ENCODE data around the gene DSC1.

DSC1 gene

DNA sequence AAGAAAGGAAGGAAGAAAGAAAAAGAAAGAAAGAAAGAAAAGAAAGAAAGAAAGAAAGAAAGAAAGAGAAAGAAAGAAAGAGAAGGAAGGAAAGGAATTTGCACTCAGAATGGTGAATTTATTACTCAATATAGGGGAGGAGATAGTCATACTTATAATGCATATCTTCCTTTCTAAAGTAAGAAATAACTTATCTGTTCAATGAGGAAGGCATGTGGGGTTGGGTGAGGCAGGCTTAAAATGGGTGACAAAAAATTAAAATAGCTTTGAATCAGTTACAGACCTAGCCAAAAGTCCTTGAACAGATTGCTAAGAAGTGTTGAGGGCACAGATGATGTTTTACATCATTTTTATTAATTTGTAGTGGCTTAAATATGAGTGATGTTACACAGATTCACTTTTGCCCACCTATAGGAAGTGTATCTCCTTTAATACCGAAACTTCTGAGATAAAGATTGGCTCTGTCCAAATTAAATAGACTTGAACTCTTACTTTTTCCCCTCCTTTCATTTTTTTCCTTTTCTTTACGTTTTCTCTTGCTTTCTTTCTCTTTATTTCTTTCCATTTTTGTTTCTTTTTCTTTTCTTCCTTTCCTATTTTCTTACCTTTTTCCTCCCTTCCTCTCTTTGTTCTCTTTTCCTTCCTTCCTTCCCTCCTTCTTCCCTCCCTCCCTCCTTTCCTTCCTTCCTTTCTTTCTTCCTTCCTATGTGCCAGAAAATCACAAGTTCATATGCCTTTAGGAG is 45.6 kb downstream of the DSC1 start:
- no peak overlapping the region for H2BK15ac ChIP-seq (replicated peaks; ENCODE audit: low read depth)
- H3K27ac ChIP-seq (ENCODE audit: low read depth, low read length) = no peak overlapping the region
- DNase-seq = no peak

DNA sequence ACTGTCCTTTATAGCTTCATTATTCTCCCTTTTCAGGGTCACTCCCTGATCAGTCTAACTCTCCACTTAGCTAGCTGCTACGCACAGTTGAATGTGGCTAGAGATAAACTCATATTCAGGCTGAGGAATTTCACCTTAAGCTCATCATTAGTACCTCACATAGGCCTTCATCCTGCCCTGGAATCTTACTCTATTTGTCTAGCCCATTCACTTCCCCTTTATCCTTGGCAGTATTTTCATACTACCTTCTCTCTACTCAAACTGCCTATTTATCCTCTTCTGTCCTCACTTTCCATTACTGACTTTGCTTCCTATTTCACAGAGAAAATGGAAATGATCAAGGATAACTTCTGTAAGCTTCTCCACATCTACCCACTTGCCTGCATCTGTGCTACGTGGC is 49.9 kb downstream of the DSC1 start:
- no peaks in the 10 kb centered on the region for H3K4me1 ChIP-seq (ENCODE audit: control insufficient read depth, low read depth, low read length)
- no CpG with 5 or more reads among the region's 2 CpGs for WGBS (ENCODE audit: extremely low coverage, insufficient coverage, low lambda C conversion rate)

More for the DNA sequence above, 45.6 kb downstream of the DSC1 start:
- no peak overlapping the region for H2BK5ac ChIP-seq (ENCODE audit: low read length)
- no peaks in the 10 kb centered on the region for H3K79me1 ChIP-seq (ENCODE audit: low read length)
- H2BK120ac ChIP-seq (ENCODE audit: low read depth, low read length) = no peak overlapping the region
- no peak overlapping the region for H4K5ac ChIP-seq (ENCODE audit: low read length)
- 100% methylated on average over 1 of the region's 2 CpGs for WGBS (ENCODE audit: extremely low coverage, insufficient coverage, low lambda C conversion rate)
- H4K8ac ChIP-seq (ENCODE audit: low read depth, low read length) = no peak overlapping the region
- H3K27me3 ChIP-seq (ENCODE audit: insufficient read depth, low read length, poor library complexity) = no peaks in the 10 kb centered on the region
- no peak overlapping the region for H3K56ac ChIP-seq (ENCODE audit: low read length)
- H3K4me2 ChIP-seq (ENCODE audit: low read length) = no peak overlapping the region
- no peak overlapping the region for H3K23ac ChIP-seq (ENCODE audit: low read length)
- no peak overlapping the region for H3K4me3 ChIP-seq (ENCODE audit: low read length)
- no peak overlapping the region for H2AK5ac ChIP-seq (ENCODE audit: low read length)
- H3K4ac ChIP-seq (ENCODE audit: low read depth, low read length) = no peak overlapping the region
- no peak overlapping the region for H3K9ac ChIP-seq (ENCODE audit: low read length)
- H3K18ac ChIP-seq (ENCODE audit: low read length) = no peak overlapping the region
- H3K36me3 ChIP-seq (ENCODE audit: control insufficient read depth, insufficient read depth, low read length) = no peaks in the 10 kb centered on the region
- H3K79me2 ChIP-seq (ENCODE audit: control insufficient read depth, insufficient read depth, low read length) = no peaks in the 10 kb centered on the region
- no peaks in the 10 kb centered on the region for H3K4me1 ChIP-seq (ENCODE audit: control insufficient read depth, low read depth, low read length)

DNA sequence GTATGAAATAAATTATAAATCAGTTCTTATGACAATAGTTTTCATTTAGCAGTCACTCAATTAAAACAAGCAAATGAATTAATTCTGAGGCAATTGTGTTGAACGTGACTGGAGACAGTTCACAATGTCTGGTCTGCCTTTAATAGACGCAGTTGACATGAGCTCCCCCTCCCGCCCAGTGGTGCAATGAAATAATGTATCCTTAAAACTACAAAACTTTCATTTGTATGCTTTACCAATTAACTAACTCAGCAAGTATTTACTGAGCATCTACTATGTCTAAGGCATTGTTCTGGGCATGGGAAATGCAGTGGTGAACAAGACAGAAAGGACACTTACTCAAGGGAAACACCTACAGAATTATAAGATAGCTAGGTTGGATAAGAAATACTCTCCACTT is 56.9 kb downstream of the DSC1 start:
- H3K36me3 ChIP-seq (ENCODE audit: control insufficient read depth, insufficient read depth, low read length) = no peaks in the 10 kb centered on the region
- no peak overlapping the region for H3K4ac ChIP-seq (ENCODE audit: low read depth, low read length)
- H3K79me1 ChIP-seq (ENCODE audit: low read length) = no peaks in the 10 kb centered on the region
- WGBS (ENCODE audit: extremely low coverage, insufficient coverage, low lambda C conversion rate) = no CpG with 5 or more reads among the region's 3 CpGs
- H3K56ac ChIP-seq (ENCODE audit: low read length) = no peak overlapping the region
- H4K5ac ChIP-seq (ENCODE audit: low read length) = no peak overlapping the region
- H3K27me3 ChIP-seq (ENCODE audit: insufficient read depth, low read length, poor library complexity) = no peaks in the 10 kb centered on the region
- no peak overlapping the region for H3K18ac ChIP-seq (ENCODE audit: low read length)
- H2BK120ac ChIP-seq (ENCODE audit: low read depth, low read length) = no peak overlapping the region
- H3K27ac ChIP-seq (ENCODE audit: low read depth, low read length) = no peak overlapping the region
- peaks cover 4% of the 10 kb centered on the region for H3K4me1 ChIP-seq (ENCODE audit: control insufficient read depth, low read depth, low read length)
- H2AK5ac ChIP-seq (ENCODE audit: low read length) = no peak overlapping the region
- no peak overlapping the region for H3K9ac ChIP-seq (ENCODE audit: low read length)
- H3K23ac ChIP-seq (ENCODE audit: low read length) = no peak overlapping the region
- H3K79me2 ChIP-seq (ENCODE audit: control insufficient read depth, insufficient read depth, low read length) = no peaks in the 10 kb centered on the region
- H3K4me2 ChIP-seq (ENCODE audit: low read length) = no peak overlapping the region
- H2BK15ac ChIP-seq (replicated peaks; ENCODE audit: low read depth) = no peak overlapping the region
- DNase-seq = no peak
- H2BK5ac ChIP-seq (ENCODE audit: low read length) = no peak overlapping the region
- H4K8ac ChIP-seq (ENCODE audit: low read depth, low read length) = no peak overlapping the region
- H3K4me3 ChIP-seq (ENCODE audit: low read length) = no peak overlapping the region

More for the DNA sequence above, 49.9 kb downstream of the DSC1 start:
- Histone ChIP-seq H3K79me2 (ENCODE audit: control insufficient read depth, insufficient read depth, low read length) (no peaks in the 10 kb centered on the region), H2BK120ac (ENCODE audit: low read depth, low read length) (no peak overlapping the region), H4K5ac (ENCODE audit: low read length) (no peak overlapping the region), H3K18ac (ENCODE audit: low read length) (no peak overlapping the region), H4K8ac (ENCODE audit: low read depth, low read length) (no peak overlapping the region), H2BK15ac (replicated peaks; ENCODE audit: low read depth) (no peak overlapping the region), H3K4me3 (ENCODE audit: low read length) (no peak overlapping the region), H3K4ac (ENCODE audit: low read depth, low read length) (no peak overlapping the region), H3K9ac (ENCODE audit: low read length) (no peak overlapping the region), H3K79me1 (ENCODE audit: low read length) (no peaks in the 10 kb centered on the region), H3K4me2 (ENCODE audit: low read length) (no peak overlapping the region), H2AK5ac (ENCODE audit: low read length) (no peak overlapping the region), H3K56ac (ENCODE audit: low read length) (no peak overlapping the region), H3K27me3 (ENCODE audit: insufficient read depth, low read length, poor library complexity) (no peaks in the 10 kb centered on the region), H3K27ac (ENCODE audit: low read depth, low read length) (no peak overlapping the region), H3K36me3 (ENCODE audit: control insufficient read depth, insufficient read depth, low read length) (no peaks in the 10 kb centered on the region), H3K23ac (ENCODE audit: low read length) (no peak overlapping the region), H2BK5ac (ENCODE audit: low read length) (no peak overlapping the region)
- DNase-seq = no peak

DNA sequence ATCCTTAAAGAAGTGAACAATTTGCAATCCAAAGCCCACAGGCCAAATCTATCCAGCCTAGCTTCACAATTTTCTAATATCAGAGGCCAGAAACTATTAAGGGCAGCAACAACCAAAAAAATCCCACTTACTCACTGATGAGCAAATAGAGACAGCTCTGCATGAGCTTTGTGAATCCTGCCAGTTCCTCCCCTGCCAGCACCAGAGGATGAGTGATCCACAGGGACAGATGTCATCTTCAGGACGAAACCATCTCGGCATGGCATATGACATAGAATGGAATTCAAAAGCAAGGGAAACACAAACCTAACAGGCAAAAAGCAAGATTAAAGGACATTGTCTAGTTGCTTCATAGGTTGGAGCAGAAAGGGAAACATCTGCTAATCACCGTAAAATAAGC is 58.2 kb downstream of the DSC1 start:
- Histone ChIP-seq H2BK5ac (ENCODE audit: low read length) (no peak overlapping the region), H2BK15ac (replicated peaks; ENCODE audit: low read depth) (no peak overlapping the region), H4K5ac (ENCODE audit: low read length) (no peak overlapping the region), H2AK5ac (ENCODE audit: low read length) (no peak overlapping the region), H3K56ac (ENCODE audit: low read length) (no peak overlapping the region), H3K36me3 (ENCODE audit: control insufficient read depth, insufficient read depth, low read length) (no peaks in the 10 kb centered on the region), H3K4me1 (ENCODE audit: control insufficient read depth, low read depth, low read length) (peaks cover 7% of the 10 kb centered on the region), H3K18ac (ENCODE audit: low read length) (no peak overlapping the region), H3K4me2 (ENCODE audit: low read length) (no peak overlapping the region), H3K4ac (ENCODE audit: low read depth, low read length) (no peak overlapping the region), H3K27ac (ENCODE audit: low read depth, low read length) (no peak overlapping the region), H3K27me3 (ENCODE audit: insufficient read depth, low read length, poor library complexity) (no peaks in the 10 kb centered on the region), H3K23ac (ENCODE audit: low read length) (no peak overlapping the region), H3K4me3 (ENCODE audit: low read length) (no peak overlapping the region), H3K79me1 (ENCODE audit: low read length) (peaks cover 4% of the 10 kb centered on the region), H4K8ac (ENCODE audit: low read depth, low read length) (no peak overlapping the region), H2BK120ac (ENCODE audit: low read depth, low read length) (no peak overlapping the region), H3K79me2 (ENCODE audit: control insufficient read depth, insufficient read depth, low read length) (peaks cover 10% of the 10 kb centered on the region), H3K9ac (ENCODE audit: low read length) (no peak overlapping the region)
- DNase-seq = no peak
- no CpG with 5 or more reads among the region's 3 CpGs for WGBS (ENCODE audit: extremely low coverage, insufficient coverage, low lambda C conversion rate)

DNA sequence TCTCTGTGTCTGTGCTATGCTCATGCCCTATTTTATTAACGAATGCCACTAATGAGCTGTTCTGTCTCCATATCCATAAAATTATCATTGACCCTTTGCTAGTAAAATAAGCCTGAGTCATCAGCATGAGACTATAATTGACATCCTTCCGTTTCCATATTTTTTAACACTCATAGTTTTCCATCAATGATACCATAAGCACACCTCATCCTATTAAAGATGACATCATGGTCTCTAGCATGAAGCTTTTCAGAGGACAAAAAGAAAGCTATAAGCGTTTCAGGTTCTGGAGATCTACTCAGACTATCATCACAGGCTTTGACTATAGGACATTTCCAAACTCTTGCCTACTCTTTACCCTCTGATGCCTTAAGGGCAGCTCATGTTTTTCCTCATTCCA is 59.2 kb downstream of the DSC1 start:
- Histone ChIP-seq H3K4me3 (ENCODE audit: low read length) (no peak overlapping the region), H3K4ac (ENCODE audit: low read depth, low read length) (no peak overlapping the region), H4K5ac (ENCODE audit: low read length) (no peak overlapping the region), H3K79me2 (ENCODE audit: control insufficient read depth, insufficient read depth, low read length) (peaks cover 19% of the 10 kb centered on the region), H3K27me3 (ENCODE audit: insufficient read depth, low read length, poor library complexity) (no peaks in the 10 kb centered on the region), H3K23ac (ENCODE audit: low read length) (no peak overlapping the region), H3K9ac (ENCODE audit: low read length) (no peak overlapping the region), H3K56ac (ENCODE audit: low read length) (no peak overlapping the region), H3K18ac (ENCODE audit: low read length) (no peak overlapping the region), H3K27ac (ENCODE audit: low read depth, low read length) (no peak overlapping the region), H2AK5ac (ENCODE audit: low read length) (no peak overlapping the region), H3K36me3 (ENCODE audit: control insufficient read depth, insufficient read depth, low read length) (no peaks in the 10 kb centered on the region), H4K8ac (ENCODE audit: low read depth, low read length) (no peak overlapping the region), H2BK15ac (replicated peaks; ENCODE audit: low read depth) (no peak overlapping the region), H2BK5ac (ENCODE audit: low read length) (no peak overlapping the region), H3K4me2 (ENCODE audit: low read length) (no peak overlapping the region), H3K79me1 (ENCODE audit: low read length) (peaks cover 6% of the 10 kb centered on the region), H2BK120ac (ENCODE audit: low read depth, low read length) (no peak overlapping the region), H3K4me1 (ENCODE audit: control insufficient read depth, low read depth, low read length) (peaks cover 7% of the 10 kb centered on the region)
- no CpG with 5 or more reads among the region's 3 CpGs for WGBS (ENCODE audit: extremely low coverage, insufficient coverage, low lambda C conversion rate)
- DNase-seq = peak; percentile 3

DNA sequence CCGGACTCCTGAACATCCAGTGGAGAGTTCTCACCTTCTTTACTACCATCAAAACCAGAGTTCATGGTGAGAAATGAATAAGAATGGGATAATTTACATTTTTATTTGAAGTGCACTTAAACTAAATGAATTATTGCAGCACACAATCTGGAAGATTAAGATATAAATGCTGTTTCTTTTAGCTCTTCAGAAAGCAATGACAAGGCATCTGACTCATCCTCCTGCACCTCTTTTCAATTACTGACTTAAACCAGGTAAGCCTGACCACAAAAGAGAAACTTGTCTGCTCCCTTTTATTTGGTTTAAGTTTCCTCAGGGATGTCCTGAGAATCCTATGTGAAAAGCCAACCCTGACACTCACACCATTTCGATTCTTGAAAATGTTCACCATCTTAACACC is 59.7 kb downstream of the DSC1 start:
- H2AK5ac ChIP-seq (ENCODE audit: low read length) = no peak overlapping the region
- H3K79me1 ChIP-seq (ENCODE audit: low read length) = peaks cover 6% of the 10 kb centered on the region
- no peaks in the 10 kb centered on the region for H3K27me3 ChIP-seq (ENCODE audit: insufficient read depth, low read length, poor library complexity)
- no peak overlapping the region for H2BK120ac ChIP-seq (ENCODE audit: low read depth, low read length)
- no peak overlapping the region for H2BK5ac ChIP-seq (ENCODE audit: low read length)
- no peak overlapping the region for H3K27ac ChIP-seq (ENCODE audit: low read depth, low read length)
- H4K8ac ChIP-seq (ENCODE audit: low read depth, low read length) = no peak overlapping the region
- no peaks in the 10 kb centered on the region for H3K36me3 ChIP-seq (ENCODE audit: control insufficient read depth, insufficient read depth, low read length)
- H4K5ac ChIP-seq (ENCODE audit: low read length) = no peak overlapping the region
- peaks cover 21% of the 10 kb centered on the region for H3K79me2 ChIP-seq (ENCODE audit: control insufficient read depth, insufficient read depth, low read length)
- H3K9ac ChIP-seq (ENCODE audit: low read length) = peak overlapping the region; percentile 92
- H3K4me2 ChIP-seq (ENCODE audit: low read length) = no peak overlapping the region
- DNase-seq = peak; percentile 16
- no peak overlapping the region for H2BK15ac ChIP-seq (replicated peaks; ENCODE audit: low read depth)
- H3K18ac ChIP-seq (ENCODE audit: low read length) = no peak overlapping the region
- no peak overlapping the region for H3K4ac ChIP-seq (ENCODE audit: low read depth, low read length)
- no peak overlapping the region for H3K4me3 ChIP-seq (ENCODE audit: low read length)
- peaks cover 7% of the 10 kb centered on the region for H3K4me1 ChIP-seq (ENCODE audit: control insufficient read depth, low read depth, low read length)
- WGBS (ENCODE audit: extremely low coverage, insufficient coverage, low lambda C conversion rate) = no CpG with 5 or more reads among the region's 2 CpGs
- no peak overlapping the region for H3K23ac ChIP-seq (ENCODE audit: low read length)
- peak overlapping the region; percentile 97 for H3K56ac ChIP-seq (ENCODE audit: low read length)
